22Rv1 (cell line): ENCODE results near the gene LRMDA.
A peak's percentile ranks its signal among the peaks of the same experiment; 100 is the strongest.
"Not testable (repeated sequence)": the region's sequence is repeated elsewhere in the genome, so short reads cannot be mapped to it uniquely, and the experiment has no call there.

Experiments used
- H3K27ac ChIP-seq: fragments of 450-650 bp; 2 replicates; pipeline ENCODE4 v1.5.1; 2017
- ZFX ChIP-seq: fragments of 450-650 bp; IDR thresholded peaks from 2 replicates; pipeline ENCODE4 v1.6.1; 2017; ENCODE audit warnings: antibody characterized with exemption, borderline replicate concordance
- TF ChIP-seq, protein P1 (sequence below): fragments of 450-650 bp; IDR thresholded peaks from 2 replicates; pipeline ENCODE4 v1.5.1; 2017; ENCODE audit warnings: mild to moderate bottlenecking

The LRMDA gene

GRCh38 chr10:75764974-75765788 is 333.8 kb downstream of the LRMDA start:
- H3K27ac ChIP-seq = no peak overlapping the region
- TF ChIP-seq, protein P1, sequence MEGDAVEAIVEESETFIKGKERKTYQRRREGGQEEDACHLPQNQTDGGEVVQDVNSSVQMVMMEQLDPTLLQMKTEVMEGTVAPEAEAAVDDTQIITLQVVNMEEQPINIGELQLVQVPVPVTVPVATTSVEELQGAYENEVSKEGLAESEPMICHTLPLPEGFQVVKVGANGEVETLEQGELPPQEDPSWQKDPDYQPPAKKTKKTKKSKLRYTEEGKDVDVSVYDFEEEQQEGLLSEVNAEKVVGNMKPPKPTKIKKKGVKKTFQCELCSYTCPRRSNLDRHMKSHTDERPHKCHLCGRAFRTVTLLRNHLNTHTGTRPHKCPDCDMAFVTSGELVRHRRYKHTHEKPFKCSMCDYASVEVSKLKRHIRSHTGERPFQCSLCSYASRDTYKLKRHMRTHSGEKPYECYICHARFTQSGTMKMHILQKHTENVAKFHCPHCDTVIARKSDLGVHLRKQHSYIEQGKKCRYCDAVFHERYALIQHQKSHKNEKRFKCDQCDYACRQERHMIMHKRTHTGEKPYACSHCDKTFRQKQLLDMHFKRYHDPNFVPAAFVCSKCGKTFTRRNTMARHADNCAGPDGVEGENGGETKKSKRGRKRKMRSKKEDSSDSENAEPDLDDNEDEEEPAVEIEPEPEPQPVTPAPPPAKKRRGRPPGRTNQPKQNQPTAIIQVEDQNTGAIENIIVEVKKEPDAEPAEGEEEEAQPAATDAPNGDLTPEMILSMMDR = no peak
- no peak for TF ChIP-seq ZFX

DNA sequence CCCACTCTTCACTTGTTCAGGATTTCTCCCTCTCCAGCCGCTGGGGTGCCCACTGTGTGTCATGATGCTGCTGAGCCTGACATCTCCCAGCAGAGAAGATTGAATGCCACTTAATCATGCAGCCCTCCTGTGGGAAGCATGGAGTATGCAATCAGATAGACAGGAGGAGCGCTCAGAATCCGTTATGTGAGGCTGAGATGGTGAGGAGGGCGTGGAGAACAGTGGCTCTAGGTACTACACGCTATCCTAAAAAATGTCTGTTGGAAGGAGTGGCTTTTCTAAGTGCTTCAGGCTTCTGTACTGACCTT is 334.3 kb downstream of the LRMDA start:
- no peak for TF ChIP-seq ZFX
- TF ChIP-seq, protein P1 = no peak
- H3K27ac ChIP-seq = no peak overlapping the region

DNA sequence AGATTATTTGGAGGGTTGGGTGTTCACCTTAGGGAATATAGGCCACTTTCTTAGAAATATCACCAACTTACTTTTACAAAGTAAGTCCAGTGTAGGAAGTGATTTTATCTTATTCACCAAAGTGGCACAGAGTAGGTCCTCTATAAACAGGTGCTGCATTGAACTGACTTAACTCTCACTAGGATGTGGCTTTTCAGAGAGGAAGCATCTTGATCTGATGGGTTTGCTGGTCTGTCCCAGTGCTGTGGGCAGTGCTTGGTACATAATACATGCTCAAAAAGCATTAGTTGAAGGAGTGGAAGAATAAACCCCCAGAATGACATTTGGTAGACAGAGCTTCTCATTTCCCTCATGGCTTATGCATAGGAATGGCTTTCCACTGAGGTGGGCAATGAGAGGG is 334.7 kb downstream of the LRMDA start:
- TF ChIP-seq ZFX = no peak
- TF ChIP-seq, protein P1 = no peak
- H3K27ac ChIP-seq = no peak overlapping the region

GRCh38 chr10:75766752-75767151 is 335.3 kb downstream of the LRMDA start:
- not testable (repeated sequence) for H3K27ac ChIP-seq

GRCh38 chr10:75770626-75771081 is 339.2 kb downstream of the LRMDA start:
- TF ChIP-seq ZFX = no peak
- TF ChIP-seq, protein P1 = no peak
- H3K27ac ChIP-seq = no peak overlapping the region

DNA sequence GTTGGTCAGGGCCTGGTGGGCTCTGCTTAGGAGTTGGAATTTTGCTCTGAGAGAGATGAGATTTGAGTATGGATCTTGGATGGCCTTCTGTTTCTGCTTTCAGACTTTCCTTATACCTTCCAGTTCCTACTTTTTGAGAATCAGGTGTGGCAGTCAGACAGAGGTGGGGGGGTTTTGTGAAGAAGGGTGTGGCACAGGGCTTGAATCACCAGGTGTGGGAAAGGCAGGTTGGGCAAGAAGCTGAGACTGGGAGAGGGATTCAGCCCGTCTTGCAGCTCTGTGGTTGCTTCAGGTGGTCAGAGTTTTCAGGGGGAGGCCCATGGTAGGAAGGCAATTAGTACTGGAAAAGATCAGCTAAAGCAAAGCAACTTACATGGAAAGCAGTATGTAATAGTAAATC is 340.2 kb downstream of the LRMDA start:
- TF ChIP-seq ZFX = no peak
- TF ChIP-seq, protein P1 = no peak
- peak overlapping the region; percentile 65 for H3K27ac ChIP-seq

GRCh38 chr10:75772153-75772887 is 340.9 kb downstream of the LRMDA start:
- TF ChIP-seq, protein P1 = no peak
- TF ChIP-seq ZFX = no peak
- peak overlapping the region; percentile 65 for H3K27ac ChIP-seq
